OCI-LY7 (cell line): Measurements from ENCODE around the gene F2R. TPM values are rescaled to one million over a fixed set of nuclear protein-coding genes. Genes with fewer than 3 reads are reported as not detected.

ENCODE experiments used
- BruUV-seq: library from RNA; stranded (reverse); fragments of 400-500 nt; replicated peaks from 2 replicates; lab custom pipeline; 2021; lab: Mats Ljungman, UMichigan
- CTCF ChIA-PET: fragments of 300-600 bp; sonication (Branson Sonifier 250); formaldehyde crosslinking; loops from one replicate; lab custom pipeline; 2022; ENCODE audit warnings: antibody characterized with exemption; ENCODE audit not compliant: unreplicated experiment; lab: Charles Lee
- POLR2A ChIA-PET: fragments of 300-600 bp; sonication (Branson Sonifier 250); formaldehyde crosslinking; loops from one replicate; lab custom pipeline; 2022; ENCODE audit warnings: antibody characterized with exemption; lab: Charles Lee
- DNase-seq: peaks from one replicate; pipeline ENCODE4 v3.0.0-alpha.2; 2015; ENCODE audit warnings: low spot score
- H2AFZ ChIP-seq: fragments of 200-600 bp; sonication (generic), shearing (Covaris generic); 2 replicates; pipeline ENCODE4 v1.6.1; 2014; ENCODE audit warnings: mild to moderate bottlenecking, antibody characterized with exemption, low read length, moderate library complexity
- H3K27ac ChIP-seq: fragments of 200-600 bp; sonication (generic); 2 replicates; pipeline ENCODE4 v1.5.1; 2014; ENCODE audit warnings: mixed run types, low read depth, mild to moderate bottlenecking, moderate library complexity, low read length, inconsistent platforms; ENCODE audit not compliant: poor library complexity, severe bottlenecking
- H3K36me3 ChIP-seq: fragments of 200-600 bp; sonication (generic); 2 replicates; pipeline ENCODE4 v1.6.1; 2014; ENCODE audit warnings: mild to moderate bottlenecking, antibody characterized with exemption, low read length, moderate library complexity, mixed read lengths; ENCODE audit not compliant: insufficient read depth
- H3K4me1 ChIP-seq: fragments of 200-600 bp; sonication (generic); 2 replicates; pipeline ENCODE4 v1.5.1; 2014; ENCODE audit warnings: mild to moderate bottlenecking, low read length; ENCODE audit not compliant: insufficient read depth, poor library complexity, severe bottlenecking
- H3K4me2 ChIP-seq: fragments of 200-600 bp; sonication (generic); 2 replicates; pipeline ENCODE4 v1.6.1; 2014; ENCODE audit warnings: mild to moderate bottlenecking, low read length
- H3K4me3 ChIP-seq: fragments of 200-600 bp; sonication (generic); 2 replicates; pipeline ENCODE4 v1.5.1; 2014; ENCODE audit warnings: mild to moderate bottlenecking, low read depth, low read length; ENCODE audit not compliant: poor library complexity, severe bottlenecking
- H3K79me2 ChIP-seq: fragments of 200-600 bp; sonication (generic); 2 replicates; pipeline ENCODE4 v1.6.1; 2016; ENCODE audit warnings: low read depth, mild to moderate bottlenecking, low read length, moderate library complexity, mixed read lengths; ENCODE audit not compliant: insufficient read depth
- H3K9me2 ChIP-seq: fragments of 200-600 bp; sonication (generic); 2 replicates; pipeline ENCODE4 v1.6.1; 2016; ENCODE audit warnings: mild to moderate bottlenecking, low read length, mixed read lengths; ENCODE audit not compliant: insufficient read depth
- H3K9me3 ChIP-seq: fragments of 200-600 bp; sonication (generic); 2 replicates; pipeline ENCODE4 v1.6.1; 2014; ENCODE audit warnings: mild to moderate bottlenecking, mixed run types, low read length, mixed read lengths
- H4K20me1 ChIP-seq: fragments of 200-600 bp; sonication (generic); 2 replicates; pipeline ENCODE4 v1.6.1; 2014; ENCODE audit warnings: mild to moderate bottlenecking, antibody characterized with exemption, low read length, moderate library complexity, mixed read lengths; ENCODE audit not compliant: insufficient read depth
- CTCF ChIP-seq: fragments of 200-600 bp; sonication (generic); conservative IDR thresholded peaks from 2 replicates; pipeline ENCODE4 v1.5.1; 2014; ENCODE audit warnings: mild to moderate bottlenecking, antibody characterized with exemption, low read length, moderate library complexity, mixed read lengths
- EZH2phosphoT487 ChIP-seq: fragments of 200-600 bp; sonication (generic); IDR thresholded peaks from 2 replicates; pipeline ENCODE4 v1.6.1; 2018; ENCODE audit warnings: low read depth, borderline replicate concordance, mild to moderate bottlenecking, mixed run types, antibody characterized with exemption, low read length, moderate library complexity, mixed read lengths
- intact Hi-C: fragments of 100-400 bp; cut with micrococcal nuclease; formaldehyde crosslinking; loops from one replicate; pipeline ENCODE4 v1.10.0; 2022; ENCODE audit not compliant: unreplicated experiment
- total RNA-seq, 2 experiments: library from RNA; depleted of rRNA in 1 of 2; stranded (reverse); fragments of >200 nt in 1 of 2; shearing (Covaris generic) in 1 of 2; gene quantifications; 2 replicates each; pipeline ENCODE4 v1.2.3, GENCODE V29; 2014 to 2022

Gene F2R
- total RNA-seq, 2 experiments from 2014 or later = 0.08 TPM; not detected in 1

- Histone ChIP-seq H3K79me2 (no peaks in the 10 kb centered on the region), H3K4me1 (no peaks in the 10 kb centered on the region), H3K4me2 (no peak overlapping the region), H2AFZ (no peak overlapping the region), H3K36me3 (no peaks in the 10 kb centered on the region), H3K9me3 (no peaks in the 10 kb centered on the region), H3K27ac (no peak overlapping the region), H3K4me3 (no peak overlapping the region), H4K20me1 (no peaks in the 10 kb centered on the region), H3K9me2 (no peaks in the 10 kb centered on the region)
- no peak for DNase-seq
- TF ChIP-seq CTCF = no peak
- TF ChIP-seq EZH2phosphoT487 = no peak
- BruUV-seq = no TSS peak
- ChIA-PET POLR2A (interaction anchor here (0.9 to 1.2 kb wide), 2 partner anchors 24 to 110 kb away, joined by 3 to 4 read pairs; no protein-coding TSS in a partner anchor), CTCF (no interaction called here)
- intact Hi-C loops = no loop called here
These were observed 31.8 kb downstream of the F2R start for GRCh38 chr5:76747706-76748105.

- intact Hi-C loops = no loop called here
- H3K4me2 ChIP-seq = no peak overlapping the region
- no peak for DNase-seq
- BruUV-seq = no TSS peak
- H3K4me1 ChIP-seq = no peaks in the 10 kb centered on the region
- POLR2A ChIA-PET = no interaction called here
- no peaks in the 10 kb centered on the region for H3K79me2 ChIP-seq
- no peak overlapping the region for H3K4me3 ChIP-seq
- no peaks in the 10 kb centered on the region for H3K36me3 ChIP-seq
- H2AFZ ChIP-seq = no peak overlapping the region
- H3K27ac ChIP-seq = no peak overlapping the region
- CTCF ChIA-PET = no interaction called here
- H4K20me1 ChIP-seq = no peaks in the 10 kb centered on the region
- no peaks in the 10 kb centered on the region for H3K9me3 ChIP-seq
- TF ChIP-seq EZH2phosphoT487 (no peak), CTCF (no peak)
- H3K9me2 ChIP-seq = no peaks in the 10 kb centered on the region
These were observed 35.4 kb downstream of the F2R start for GRCh38 chr5:76751291-76751690.

GRCh38 chr5:76754668-76755078 lies 38.7 kb downstream of the F2R start:
- intact Hi-C loops = no loop called here
- Histone ChIP-seq H3K79me2 (no peaks in the 10 kb centered on the region), H3K9me3 (no peaks in the 10 kb centered on the region), H3K27ac (no peak overlapping the region), H3K9me2 (no peaks in the 10 kb centered on the region), H3K4me3 (no peak overlapping the region), H3K4me1 (no peaks in the 10 kb centered on the region), H2AFZ (no peak overlapping the region), H3K4me2 (no peak overlapping the region), H4K20me1 (no peaks in the 10 kb centered on the region), H3K36me3 (no peaks in the 10 kb centered on the region)
- ChIA-PET POLR2A (interaction anchor here (0.6 to 0.8 kb wide), 3 partner anchors 10 to 20 kb away, joined by 3 read pairs; no protein-coding TSS in a partner anchor), CTCF (no interaction called here)
- BruUV-seq = no TSS peak
- no peak for DNase-seq
- TF ChIP-seq CTCF = no peak
- TF ChIP-seq EZH2phosphoT487 = no peak
